ENCODE results near the gene CCNL2.
"Not testable (repeated sequence)": the region's sequence is repeated elsewhere in the genome, so short reads cannot be mapped to it uniquely, and the experiment has no call there.

Gene CCNL2

GRCh38 chr1:1373051-1373814 is 25.9 kb downstream of the CCNL2 start:
- no peak for DNase-seq (ENCODE audit: low spot score)

- no peak for DNase-seq (ENCODE audit: low spot score)
Measured at GRCh38 chr1:1371746-1372711, 27.1 kb downstream of the CCNL2 start.

GRCh38 chr1:1371364-1371745 is 27.8 kb downstream of the CCNL2 start:
- no peak for DNase-seq (ENCODE audit: low spot score)

GRCh38 chr1:1370771-1371300 is 28.3 kb downstream of the CCNL2 start:
- no peak for DNase-seq (ENCODE audit: low spot score)

GRCh38 chr1:1370094-1370493 is 29.0 kb downstream of the CCNL2 start:
- DNase-seq (ENCODE audit: low spot score) = not testable (repeated sequence)

GRCh38 chr1:1367315-1367714 is 31.8 kb downstream of the CCNL2 start:
- DNase-seq (ENCODE audit: low spot score) = no peak

DNA sequence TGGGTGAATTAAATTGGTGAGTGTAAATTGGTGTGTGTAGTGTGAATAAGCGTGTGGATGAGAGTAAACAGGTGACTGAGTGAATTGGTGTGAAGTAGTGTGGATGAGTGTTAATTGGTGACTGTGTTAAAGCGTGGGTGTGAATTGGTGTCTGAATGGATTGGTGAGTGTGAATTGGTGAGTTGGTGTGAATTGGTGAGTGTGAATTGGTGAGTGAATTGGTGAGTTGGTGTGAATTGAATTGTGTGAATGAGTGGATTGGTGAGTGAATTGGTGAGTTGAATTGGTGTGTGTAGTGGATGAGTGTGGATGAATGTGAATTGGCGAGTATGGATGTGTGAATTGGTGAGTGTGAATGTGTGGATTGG is 32.5 kb downstream of the CCNL2 start:
- DNase-seq (ENCODE audit: low spot score) = no peak

- no peak for DNase-seq (ENCODE audit: low spot score)
Measured at GRCh38 chr1:1365875-1366698, 33.0 kb downstream of the CCNL2 start.

DNA sequence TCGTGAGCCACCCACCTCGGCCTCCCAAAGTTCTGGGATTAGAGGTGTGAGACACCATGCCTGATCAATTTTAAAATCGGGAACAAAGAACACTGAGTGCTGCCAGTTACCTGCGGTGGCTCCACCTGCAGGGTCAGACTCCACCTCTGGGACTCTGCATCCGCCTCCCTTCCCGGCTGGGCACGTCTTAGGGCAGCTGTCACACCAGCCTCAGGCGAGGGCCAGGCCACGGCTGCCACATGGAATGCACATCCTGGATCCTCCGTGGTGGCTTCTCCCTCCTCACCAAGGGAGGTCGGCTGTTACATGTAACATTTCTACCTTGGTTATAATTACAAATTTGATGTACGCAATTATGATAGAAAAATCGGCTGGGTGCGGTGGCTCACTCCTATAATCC is 34.9 kb downstream of the CCNL2 start:
- no peak for DNase-seq (ENCODE audit: low spot score)

DNA sequence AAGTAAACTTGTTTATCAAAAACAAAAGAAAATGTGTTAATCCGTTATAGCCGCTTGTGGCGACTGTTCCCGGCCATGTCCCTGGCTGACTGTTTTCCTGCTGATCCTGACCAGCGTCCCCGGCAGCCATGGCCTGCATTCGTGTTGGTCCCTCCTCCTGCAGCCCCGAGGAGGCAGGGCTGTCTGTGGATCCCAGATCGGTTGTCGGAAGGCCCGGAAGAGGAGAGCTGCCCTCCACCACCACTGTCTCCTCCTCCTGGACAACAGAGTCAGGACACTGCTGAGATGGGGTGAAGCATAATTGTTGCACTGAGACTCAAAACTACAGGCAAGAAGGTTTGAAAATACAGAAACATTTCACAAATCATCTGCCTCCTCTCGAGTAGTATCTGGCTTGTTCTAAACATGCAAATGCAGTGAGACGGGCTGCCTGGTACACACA is 37.1 kb downstream of the CCNL2 start:
- DNase-seq (ENCODE audit: low spot score) = no peak

DNA sequence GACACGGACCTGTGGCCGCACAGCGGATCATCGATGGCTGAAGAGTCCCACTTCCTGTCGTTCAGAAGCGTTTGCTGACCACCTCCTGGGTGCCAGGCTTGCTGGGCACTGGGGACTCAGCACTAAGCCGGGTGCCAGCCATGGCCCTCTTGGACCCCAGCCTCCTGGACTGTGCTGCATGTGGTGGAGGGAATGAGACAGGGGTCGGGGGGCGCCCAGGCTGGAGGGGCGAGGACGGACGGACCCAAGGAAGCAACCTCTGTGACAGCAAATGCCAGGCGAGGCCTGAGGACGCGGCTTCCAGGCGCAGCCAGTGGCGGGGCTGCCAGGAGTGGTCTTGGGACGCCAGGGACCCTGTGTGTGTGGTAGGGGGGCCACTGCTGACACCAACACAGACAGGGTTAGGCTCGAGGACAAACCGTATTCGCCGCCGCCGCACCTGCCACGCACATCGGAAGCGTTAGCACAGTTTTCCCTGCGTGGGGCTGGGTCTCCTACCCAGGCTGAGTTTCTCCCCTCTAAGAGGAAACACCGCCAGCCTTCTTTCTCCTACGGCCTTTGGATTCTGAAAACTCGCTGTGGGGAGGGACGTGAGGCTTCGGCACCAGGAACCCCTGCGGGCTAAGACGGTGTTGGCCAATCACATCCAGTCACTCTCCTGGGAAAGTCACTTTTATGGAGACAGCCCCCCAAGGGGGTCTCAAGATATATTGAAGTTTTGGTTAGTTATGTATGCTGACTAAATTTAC is 37.7 kb downstream of the CCNL2 start:
- no peak for DNase-seq (ENCODE audit: low spot score)

GRCh38 chr1:1360506-1361169 is 38.5 kb downstream of the CCNL2 start:
- DNase-seq (ENCODE audit: low spot score) = no peak

DNA sequence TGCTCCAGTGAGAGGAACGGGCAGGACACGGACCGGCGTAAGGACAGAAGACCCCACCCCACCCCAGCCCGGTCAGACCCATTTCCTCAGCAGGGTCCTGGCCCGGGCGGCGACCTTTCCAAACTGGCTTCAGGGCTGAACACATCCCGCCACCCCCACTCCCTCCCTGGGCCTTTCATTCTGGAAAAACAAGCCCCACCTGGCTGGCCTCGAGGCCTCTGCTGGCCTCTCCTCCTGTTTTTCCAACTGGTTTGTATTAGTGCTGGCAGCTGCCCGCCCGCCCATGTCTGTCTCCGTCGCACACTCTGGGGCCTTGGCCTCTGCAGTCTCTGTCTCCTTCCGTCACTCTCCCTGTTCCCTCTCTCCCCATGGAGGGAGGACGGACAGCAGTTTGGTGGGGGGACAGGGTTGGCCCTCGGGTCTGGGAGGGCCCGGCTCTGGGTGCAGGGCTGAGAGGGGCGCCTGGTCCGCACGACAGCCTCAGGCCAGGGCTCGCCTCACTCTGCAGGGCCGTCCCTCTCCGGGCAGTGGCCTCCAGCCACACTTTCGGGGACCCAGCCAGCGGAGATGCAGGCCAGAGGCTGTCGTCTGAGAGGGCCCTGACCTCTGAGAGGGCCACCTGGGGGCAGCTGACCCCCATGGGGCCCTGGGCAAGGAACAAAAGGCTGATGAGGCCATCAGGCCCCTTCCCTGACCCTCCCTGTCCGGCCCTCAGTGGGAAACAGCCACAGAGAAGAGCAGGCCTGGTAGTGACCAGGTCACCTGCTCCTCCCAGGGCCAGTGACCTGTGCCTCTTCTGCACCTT is 39.3 kb downstream of the CCNL2 start:
- no peak for DNase-seq (ENCODE audit: low spot score)

DNA sequence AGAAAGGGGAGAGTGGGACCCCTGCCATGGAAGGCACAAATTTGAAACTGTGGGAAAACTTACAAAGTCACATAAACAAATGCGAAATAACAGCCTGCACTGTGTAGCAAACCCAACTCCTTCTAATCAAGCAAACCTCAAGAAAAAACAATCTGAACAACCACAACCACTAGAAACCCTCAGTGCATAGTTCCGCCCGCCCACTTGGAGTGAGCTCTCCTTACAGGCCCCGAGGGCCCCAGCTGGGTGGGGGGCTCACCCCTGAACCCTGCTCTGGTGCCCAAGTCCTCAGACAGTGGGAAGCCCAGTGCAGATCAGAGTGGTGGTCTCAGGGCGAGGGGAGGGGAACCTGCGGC is 39.8 kb downstream of the CCNL2 start:
- no peak for DNase-seq (ENCODE audit: low spot score)

- peak; percentile 50 for DNase-seq (ENCODE audit: low spot score)
Measured at GRCh38 chr1:1358433-1359271, 40.5 kb downstream of the CCNL2 start, which contains the start of gene MXRA8. MXRA8 (minus strand) TSS chr1:1358555; CDS start chr1:1358504, 51 bp downstream.

DNA sequence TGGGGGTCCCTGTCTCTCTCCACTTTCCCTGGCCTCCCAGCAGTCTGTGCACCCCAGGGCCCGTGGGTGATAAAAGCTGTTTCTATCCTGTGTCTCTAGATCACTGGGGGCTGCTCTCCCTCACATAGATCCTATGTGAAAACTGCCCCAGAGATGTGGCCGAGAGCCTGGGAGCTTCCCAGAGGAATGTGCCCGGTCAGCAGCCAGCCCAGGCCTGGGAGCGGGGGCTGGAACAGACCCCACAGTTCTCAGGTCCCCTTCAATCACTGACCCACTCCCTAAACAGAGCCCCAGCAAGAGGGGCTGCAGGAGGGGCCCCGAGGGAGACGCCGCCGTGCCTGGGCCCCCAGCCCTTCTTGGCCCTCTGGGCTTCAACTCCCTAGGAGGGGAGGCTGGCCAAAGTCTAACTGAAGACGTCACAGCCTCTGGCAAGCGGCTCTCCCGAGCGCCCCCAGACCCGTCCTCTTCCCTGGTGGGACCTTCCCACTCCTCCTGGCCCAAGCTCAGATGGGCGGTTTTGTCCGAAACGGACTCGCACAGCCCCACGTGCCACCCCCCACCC is 41.2 kb downstream of the CCNL2 start:
- DNase-seq (ENCODE audit: low spot score) = no peak

- no peak for DNase-seq (ENCODE audit: low spot score)
Measured at GRCh38 chr1:1356796-1357401, 42.2 kb downstream of the CCNL2 start.

DNA sequence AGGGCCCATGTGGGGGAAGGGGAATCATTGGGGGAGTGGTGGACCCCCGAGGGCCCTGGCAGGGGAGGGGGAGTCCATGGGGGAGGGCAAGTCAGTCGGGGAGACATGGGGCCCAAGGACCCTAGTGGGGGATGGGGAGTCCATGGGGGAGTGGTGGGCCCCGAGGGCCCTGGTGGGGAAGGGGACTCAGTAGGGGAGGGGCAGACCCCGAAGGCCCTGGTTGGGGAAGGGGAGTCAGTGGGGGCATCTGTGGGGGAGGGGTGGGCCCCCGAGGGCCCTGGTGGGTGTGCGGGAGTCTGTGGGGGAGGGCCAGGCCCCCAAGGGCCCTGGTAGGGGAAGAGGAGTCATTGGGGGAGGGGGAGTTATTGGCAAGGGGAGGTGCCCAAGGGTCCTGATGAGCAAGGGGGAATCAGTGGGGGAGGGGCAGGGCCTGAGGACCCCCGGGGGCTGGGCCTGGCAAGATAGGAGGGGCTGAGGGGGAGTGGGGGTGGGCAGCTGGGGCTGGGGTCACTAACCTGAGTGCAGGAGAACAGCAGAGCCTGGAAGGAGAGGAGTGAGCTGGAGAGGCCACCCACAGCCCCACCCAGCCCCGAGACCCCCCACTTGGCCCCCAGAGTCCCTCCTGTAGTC is 42.9 kb downstream of the CCNL2 start:
- no peak for DNase-seq (ENCODE audit: low spot score)
